SU-DHL-6 (cell line): ENCODE measurements around the gene CDIPT.

Source experiments
- EZH2phosphoT487 ChIP-seq: fragments of 200-600 bp; sonication (generic), shearing (Covaris generic); conservative IDR thresholded peaks from 2 replicates; pipeline ENCODE4 v1.6.1; 2018; ENCODE audit warnings: mild to moderate bottlenecking, antibody characterized with exemption, low read length, moderate library complexity, mixed read lengths
- TF ChIP-seq, protein P1 (sequence below): fragments of 200-600 bp; sonication (generic); IDR thresholded peaks from one replicate; pipeline ENCODE4 v1.5.1; 2017; ENCODE audit warnings: antibody characterized with exemption, mild to moderate bottlenecking, low read length, moderate library complexity; ENCODE audit not compliant: insufficient read depth, poor library complexity, severe bottlenecking

DNA sequence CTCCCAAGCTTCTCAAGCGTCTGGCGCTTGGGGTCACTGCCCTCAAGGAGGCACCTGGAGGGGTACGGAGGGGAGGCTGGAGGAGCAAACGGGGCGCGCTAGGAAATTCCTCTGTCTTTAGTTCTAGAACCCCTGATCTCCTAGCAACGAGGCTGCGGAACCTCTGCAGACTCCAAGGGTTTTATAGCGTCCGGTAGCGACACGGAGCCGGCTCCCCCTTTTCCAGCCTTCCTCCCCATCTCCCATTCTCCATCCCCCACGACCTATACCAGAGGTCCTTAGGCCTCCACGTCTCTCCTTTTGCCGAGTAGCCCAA lies 601 bp upstream of the CDIPT start:
- TF ChIP-seq, protein P1, sequence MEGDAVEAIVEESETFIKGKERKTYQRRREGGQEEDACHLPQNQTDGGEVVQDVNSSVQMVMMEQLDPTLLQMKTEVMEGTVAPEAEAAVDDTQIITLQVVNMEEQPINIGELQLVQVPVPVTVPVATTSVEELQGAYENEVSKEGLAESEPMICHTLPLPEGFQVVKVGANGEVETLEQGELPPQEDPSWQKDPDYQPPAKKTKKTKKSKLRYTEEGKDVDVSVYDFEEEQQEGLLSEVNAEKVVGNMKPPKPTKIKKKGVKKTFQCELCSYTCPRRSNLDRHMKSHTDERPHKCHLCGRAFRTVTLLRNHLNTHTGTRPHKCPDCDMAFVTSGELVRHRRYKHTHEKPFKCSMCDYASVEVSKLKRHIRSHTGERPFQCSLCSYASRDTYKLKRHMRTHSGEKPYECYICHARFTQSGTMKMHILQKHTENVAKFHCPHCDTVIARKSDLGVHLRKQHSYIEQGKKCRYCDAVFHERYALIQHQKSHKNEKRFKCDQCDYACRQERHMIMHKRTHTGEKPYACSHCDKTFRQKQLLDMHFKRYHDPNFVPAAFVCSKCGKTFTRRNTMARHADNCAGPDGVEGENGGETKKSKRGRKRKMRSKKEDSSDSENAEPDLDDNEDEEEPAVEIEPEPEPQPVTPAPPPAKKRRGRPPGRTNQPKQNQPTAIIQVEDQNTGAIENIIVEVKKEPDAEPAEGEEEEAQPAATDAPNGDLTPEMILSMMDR = no peak
- TF ChIP-seq EZH2phosphoT487 = no peak
